GM20000 (cell line): ENCODE data around the gene ZP3.

Source experiments
- DNase-seq: peaks from one replicate; pipeline ENCODE4 v3.0.0; 2012; ENCODE audit warnings: low spot score
- CTCF ChIP-seq: IDR thresholded peaks from 2 replicates; pipeline ENCODE4 v1.5.1; 2012; ENCODE audit warnings: mild to moderate bottlenecking, control low read depth; ENCODE audit errors: extremely low read depth, missing control alignments

ZP3 gene

GRCh38 chr7:76424413-76425111 lies at the start of gene ZP3:
ZP3 (plus strand) TSS chr7:76424950; CDS start chr7:76424965, 15 bp downstream.
- no peak for TF ChIP-seq CTCF
- no peak for DNase-seq

- no peak for DNase-seq
- TF ChIP-seq CTCF = no peak
These were observed 49.5 kb upstream of the ZP3 start for GRCh38 chr7:76375251-76375650.

- TF ChIP-seq CTCF = no peak
- no peak for DNase-seq
These were observed 47.4 kb upstream of the ZP3 start for GRCh38 chr7:76377186-76377918.

- no peak for DNase-seq
- TF ChIP-seq CTCF = no peak
These were observed 44.2 kb upstream of the ZP3 start for GRCh38 chr7:76380623-76380966.

GRCh38 chr7:76381814-76382213 lies 42.9 kb upstream of the ZP3 start:
- TF ChIP-seq CTCF = no peak
- no peak for DNase-seq

GRCh38 chr7:76383089-76383944 lies 41.4 kb upstream of the ZP3 start:
- DNase-seq = no peak
- no peak for TF ChIP-seq CTCF
